ENCODE data around the gene SYVN1.
"Not testable (repeated sequence)": the region's sequence is repeated elsewhere in the genome, so short reads cannot be mapped to it uniquely, and the experiment has no call there.

SYVN1 gene

DNA sequence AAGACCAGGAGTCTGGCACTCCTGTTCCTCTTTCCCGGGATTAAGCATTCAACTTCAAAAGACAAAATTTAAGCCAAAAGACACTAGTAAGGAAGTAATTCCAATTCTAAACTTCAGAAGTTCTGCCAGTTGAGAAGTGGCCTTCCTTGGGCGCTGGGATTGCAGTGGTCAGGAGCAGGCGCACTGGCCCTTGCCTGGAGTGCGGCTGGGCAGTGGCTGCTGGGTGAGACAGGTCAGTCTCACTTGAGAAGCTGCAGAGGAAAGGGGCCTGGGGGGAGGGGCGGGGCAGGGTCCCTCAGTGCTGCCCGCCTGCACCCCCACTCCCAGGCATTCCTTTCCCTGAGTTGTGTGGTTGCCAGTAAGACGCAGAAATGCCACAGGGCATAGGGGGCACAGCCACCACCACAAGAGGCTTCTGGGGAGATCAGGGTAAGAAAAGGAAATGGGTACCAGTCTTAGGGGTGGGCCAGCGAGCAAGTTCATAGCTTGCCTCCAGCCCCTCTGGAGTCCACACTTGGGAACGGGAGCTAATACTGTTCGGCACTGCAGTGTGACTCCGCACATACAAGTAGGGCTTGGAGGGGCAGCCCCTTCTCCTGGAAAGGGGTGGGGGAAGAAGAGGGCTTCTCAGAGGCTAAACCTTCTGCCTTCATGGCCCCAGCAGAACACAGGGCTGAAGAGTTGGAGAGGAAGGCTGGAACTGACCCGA is 6.7 kb downstream of the SYVN1 start:
- DNase-seq (ENCODE audit: low spot score), result no peak

- no peak for DNase-seq (ENCODE audit: low spot score)
Observed at GRCh38 chr11:65126624-65127274, 7.6 kb downstream of the SYVN1 start.

GRCh38 chr11:65125197-65126056 is 8.9 kb downstream of the SYVN1 start:
- no peak for DNase-seq (ENCODE audit: low spot score)

- DNase-seq (ENCODE audit: low spot score), result no peak
Observed at GRCh38 chr11:65124480-65125196, 9.7 kb downstream of the SYVN1 start.

GRCh38 chr11:65121865-65122696 is 12.2 kb downstream of the SYVN1 start, which contains the start of the genes FAU and MRPL49:
FAU (minus strand) TSS chr11:65122134; CDS start chr11:65121813, 321 bp downstream.
MRPL49 (plus strand) TSS chr11:65122321; CDS start chr11:65122347, 26 bp downstream.
- peak; percentile 97 for DNase-seq (ENCODE audit: low spot score)

DNA sequence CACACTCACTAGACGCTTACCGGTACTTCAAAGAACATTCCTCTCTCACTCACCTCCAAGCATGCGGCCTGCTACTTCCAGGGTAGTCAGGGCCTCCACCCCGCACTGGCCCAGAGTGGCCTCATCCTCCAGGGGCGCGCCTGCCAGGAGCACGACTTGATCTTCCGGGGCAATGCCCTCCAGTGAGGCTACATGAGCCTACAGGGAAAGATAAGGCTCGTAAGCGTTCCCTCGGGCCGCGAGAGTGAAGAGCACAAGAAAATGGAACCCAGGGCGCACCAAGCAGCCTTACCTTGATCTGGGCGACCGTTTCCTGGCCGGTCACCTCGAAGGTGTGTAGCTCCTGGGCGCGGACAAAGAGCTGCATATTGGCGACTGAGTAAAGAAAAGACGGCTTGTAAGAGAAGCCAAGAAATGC is 12.9 kb downstream of the SYVN1 start:
- DNase-seq (ENCODE audit: low spot score), result no peak

DNA sequence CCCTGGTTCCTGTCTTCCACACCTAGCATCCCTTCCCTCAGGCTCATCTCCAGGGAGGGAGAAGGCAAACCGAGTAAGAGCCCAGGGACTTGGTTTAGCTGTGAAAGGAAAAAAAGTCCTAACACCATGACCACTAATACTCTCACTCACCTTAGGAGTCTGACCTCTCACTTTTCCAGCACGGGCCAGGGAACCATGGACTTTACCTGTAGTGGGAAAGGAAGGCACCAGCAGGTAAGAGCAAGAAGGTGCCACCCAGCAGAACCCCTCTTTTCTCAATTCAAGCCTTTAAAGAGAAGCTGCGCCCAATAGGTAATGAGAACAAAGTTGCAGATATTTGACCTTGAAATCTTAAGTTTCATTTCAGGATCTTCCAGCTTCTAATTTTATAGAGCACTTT is 13.5 kb downstream of the SYVN1 start:
- no peak for DNase-seq (ENCODE audit: low spot score)

GRCh38 chr11:65119670-65119995 is 14.7 kb downstream of the SYVN1 start:
- DNase-seq (ENCODE audit: low spot score), result no peak

- DNase-seq (ENCODE audit: low spot score), result not testable (repeated sequence)
Observed at GRCh38 chr11:65118891-65119669, 15.2 kb downstream of the SYVN1 start.

GRCh38 chr11:65118097-65118837 is 16.1 kb downstream of the SYVN1 start:
- no peak for DNase-seq (ENCODE audit: low spot score)

- DNase-seq (ENCODE audit: low spot score), result peak; percentile 96
Observed at GRCh38 chr11:65117206-65118096, 16.9 kb downstream of the SYVN1 start, which contains the start of gene ZNHIT2. ZNHIT2 (minus strand) TSS chr11:65117701; CDS start chr11:65117653, 48 bp downstream.

DNA sequence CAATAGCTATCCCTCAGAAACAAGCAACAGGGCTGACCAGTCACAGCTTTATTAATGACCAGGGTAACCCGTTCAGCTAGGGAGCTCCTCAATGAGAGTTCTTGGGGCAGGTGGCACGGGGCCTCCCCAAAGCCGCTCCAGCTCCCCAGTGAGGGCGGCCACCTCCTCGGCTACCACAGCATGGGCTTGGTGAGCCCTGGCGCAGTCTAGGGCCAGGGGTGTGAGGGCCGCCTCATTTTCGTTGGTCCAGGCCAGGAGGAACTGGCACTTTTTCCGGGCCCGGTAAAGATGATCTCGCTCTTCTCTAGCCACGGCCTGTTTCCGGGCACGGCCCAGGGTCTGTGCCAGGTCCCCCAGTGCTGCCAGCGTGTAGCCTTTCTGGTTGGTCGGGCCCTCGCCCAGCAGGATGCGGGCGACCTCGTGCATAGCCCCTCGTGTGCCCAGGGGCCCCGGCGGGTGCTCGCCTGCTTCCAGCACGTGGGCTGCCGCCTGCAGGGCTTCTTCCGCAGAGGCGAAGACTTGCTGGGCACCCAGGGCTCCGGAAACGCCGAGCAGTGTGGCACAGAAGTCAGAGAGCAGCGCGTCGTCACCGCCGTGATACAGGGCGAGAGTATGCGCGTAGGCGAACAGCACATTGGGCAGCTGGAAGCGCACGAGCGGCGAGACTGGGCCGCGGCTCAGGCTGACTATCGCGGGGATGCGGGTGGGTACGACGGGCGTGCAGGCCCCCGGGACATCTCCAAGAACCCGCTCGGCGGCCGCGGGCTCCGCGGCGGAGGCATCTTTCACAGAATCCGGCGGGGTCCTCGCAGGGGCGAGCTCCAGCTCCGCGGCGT is 17.7 kb downstream of the SYVN1 start:
- peak; percentile 53 for DNase-seq (ENCODE audit: low spot score)

GRCh38 chr11:65115361-65116082 is 18.8 kb downstream of the SYVN1 start:
- DNase-seq (ENCODE audit: low spot score), result no peak

GRCh38 chr11:65114538-65115171 is 19.7 kb downstream of the SYVN1 start:
- DNase-seq (ENCODE audit: low spot score), result no peak

DNA sequence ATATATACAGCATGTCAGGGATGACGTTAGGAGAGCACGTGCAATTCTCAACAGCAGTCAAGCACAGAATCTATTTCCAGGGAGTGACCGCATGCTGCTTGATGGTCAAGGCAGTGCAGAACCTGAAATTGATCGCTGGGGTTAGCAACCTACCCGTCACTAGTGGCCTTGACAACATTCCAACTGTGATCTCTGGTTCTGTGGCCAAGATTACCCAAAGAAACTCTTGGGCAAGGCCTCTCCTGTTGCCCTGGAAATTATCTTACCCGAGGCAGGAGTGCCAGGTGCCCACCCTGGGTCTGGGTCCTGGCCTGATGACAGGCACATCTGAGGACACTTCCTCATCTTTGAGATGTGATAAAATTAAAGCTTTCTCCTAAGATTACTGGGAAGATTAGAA is 20.5 kb downstream of the SYVN1 start:
- no peak for DNase-seq (ENCODE audit: low spot score)

DNA sequence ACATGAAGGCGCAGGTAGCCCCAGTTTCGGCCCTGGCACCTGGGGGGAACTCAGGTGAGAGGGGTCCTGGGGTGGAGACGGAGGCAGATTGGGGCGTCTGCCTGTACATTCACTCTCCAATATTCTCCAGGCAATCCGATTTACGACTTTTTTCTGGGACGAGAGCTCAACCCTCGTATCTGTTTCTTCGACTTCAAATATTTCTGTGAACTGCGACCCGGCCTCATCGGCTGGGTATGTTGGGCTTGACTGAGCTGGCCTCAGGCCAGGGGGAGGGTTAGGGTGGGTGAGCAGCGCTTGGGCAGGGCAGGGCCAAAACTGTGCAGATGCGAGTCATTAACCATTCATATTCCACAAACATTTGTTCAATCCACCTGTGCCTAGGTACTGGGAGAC is 21.0 kb downstream of the SYVN1 start:
- no peak for DNase-seq (ENCODE audit: low spot score)

Measured in AG20443 (cell line).